Measurements from ENCODE around the gene CACNA1D.
"Not testable (repeated sequence)": the region's sequence is repeated elsewhere in the genome, so short reads cannot be mapped to it uniquely, and the experiment has no call there.

CACNA1D gene

GRCh38 chr3:53617893-53618523 lies 123.6 kb downstream of the CACNA1D start:
- no peak for DNase-seq

- DNase-seq, result no peak
These were observed 124.1 kb downstream of the CACNA1D start for GRCh38 chr3:53618524-53618906.

GRCh38 chr3:53618936-53619335 lies 124.5 kb downstream of the CACNA1D start:
- no peak for DNase-seq

GRCh38 chr3:53624061-53624857 lies 129.8 kb downstream of the CACNA1D start:
- DNase-seq, result no peak

- DNase-seq, result no peak
These were observed 132.5 kb downstream of the CACNA1D start for GRCh38 chr3:53626876-53627275.

- DNase-seq, result no peak
These were observed 134.4 kb downstream of the CACNA1D start for GRCh38 chr3:53628536-53629401.

GRCh38 chr3:53629402-53629723 lies 135.0 kb downstream of the CACNA1D start:
- DNase-seq, result no peak

GRCh38 chr3:53630547-53630946 lies 136.1 kb downstream of the CACNA1D start:
- DNase-seq, result no peak

GRCh38 chr3:53633197-53633787 lies 138.9 kb downstream of the CACNA1D start:
- DNase-seq, result no peak

GRCh38 chr3:53635041-53635440 lies 140.6 kb downstream of the CACNA1D start:
- no peak for DNase-seq

GRCh38 chr3:53638806-53639205 lies 144.4 kb downstream of the CACNA1D start:
- not testable (repeated sequence) for DNase-seq

- no peak for DNase-seq
These were observed 147.0 kb downstream of the CACNA1D start for GRCh38 chr3:53641397-53641796.

GRCh38 chr3:53642211-53642610 lies 147.8 kb downstream of the CACNA1D start:
- DNase-seq, result no peak

- peak in 1 of 4 experiments; percentile 2 for DNase-seq
These were observed 149.3 kb downstream of the CACNA1D start for GRCh38 chr3:53643757-53644156.

GRCh38 chr3:53645754-53646153 lies 151.3 kb downstream of the CACNA1D start:
- DNase-seq, result no peak

GRCh38 chr3:53646723-53647122 lies 152.3 kb downstream of the CACNA1D start:
- DNase-seq, result no peak

GRCh38 chr3:53649816-53650215 lies 155.4 kb downstream of the CACNA1D start:
- no peak for DNase-seq

GRCh38 chr3:53650424-53650823 lies 156.0 kb downstream of the CACNA1D start:
- DNase-seq, result no peak

GRCh38 chr3:53650928-53651661 lies 156.7 kb downstream of the CACNA1D start:
- DNase-seq, result no peak

GRCh38 chr3:53651927-53652326 lies 157.5 kb downstream of the CACNA1D start:
- no peak for DNase-seq

- DNase-seq, result no peak
These were observed 163.2 kb downstream of the CACNA1D start for GRCh38 chr3:53657651-53658050.

- DNase-seq, result no peak
These were observed 164.3 kb downstream of the CACNA1D start for GRCh38 chr3:53658613-53659193.
